IPS-NIHi11 (cell line): ENCODE measurements around the gene FHIT.

Experiments used
- DNase-seq: peaks from one replicate; pipeline ENCODE4 v3.0.0; 2012; ENCODE audit warnings: mixed read lengths, low spot score

The FHIT gene

GRCh38 chr3:59996056-59996455 lies 1255.2 kb downstream of the FHIT start:
- DNase-seq = no peak

GRCh38 chr3:59995563-59995962 lies 1255.7 kb downstream of the FHIT start:
- DNase-seq = no peak

- DNase-seq = no peak
Observed at GRCh38 chr3:59994732-59995304, 1256.4 kb downstream of the FHIT start.

GRCh38 chr3:59992578-59992977 lies 1258.7 kb downstream of the FHIT start:
- no peak for DNase-seq

- DNase-seq = no peak
Observed at GRCh38 chr3:59990915-59991314, 1260.3 kb downstream of the FHIT start.

GRCh38 chr3:59982510-59982909 lies 1268.7 kb downstream of the FHIT start:
- DNase-seq = no peak

- no peak for DNase-seq
Observed at GRCh38 chr3:59981377-59981776, 1269.9 kb downstream of the FHIT start.

GRCh38 chr3:59980576-59980975 lies 1270.7 kb downstream of the FHIT start:
- DNase-seq = no peak

- no peak for DNase-seq
Observed at GRCh38 chr3:59979542-59979941, 1271.7 kb downstream of the FHIT start.

GRCh38 chr3:59978979-59979378 lies 1272.3 kb downstream of the FHIT start:
- DNase-seq = no peak

- no peak for DNase-seq
Observed at GRCh38 chr3:59970796-59971195, 1280.5 kb downstream of the FHIT start.

GRCh38 chr3:59970376-59970775 lies 1280.9 kb downstream of the FHIT start:
- no peak for DNase-seq

- no peak for DNase-seq
Observed at GRCh38 chr3:59968513-59969045, 1282.7 kb downstream of the FHIT start.

GRCh38 chr3:59963676-59964075 lies 1287.6 kb downstream of the FHIT start:
- no peak for DNase-seq

GRCh38 chr3:59957150-59957549 lies 1294.1 kb downstream of the FHIT start:
- DNase-seq = no peak

GRCh38 chr3:59953104-59953503 lies 1298.1 kb downstream of the FHIT start:
- no peak for DNase-seq

- no peak for DNase-seq
Observed at GRCh38 chr3:59949311-59949710, 1301.9 kb downstream of the FHIT start.

GRCh38 chr3:59946401-59946800 lies 1304.9 kb downstream of the FHIT start:
- DNase-seq = no peak

GRCh38 chr3:59940718-59941117 lies 1310.5 kb downstream of the FHIT start:
- DNase-seq = no peak

- no peak for DNase-seq
Observed at GRCh38 chr3:59939826-59940426, 1311.3 kb downstream of the FHIT start.

- DNase-seq = no peak
Observed at GRCh38 chr3:59938828-59939227, 1312.4 kb downstream of the FHIT start.

- DNase-seq = no peak
Observed at GRCh38 chr3:59937201-59937600, 1314.1 kb downstream of the FHIT start.

GRCh38 chr3:59936472-59936871 lies 1314.8 kb downstream of the FHIT start:
- no peak for DNase-seq

GRCh38 chr3:59935025-59935424 lies 1316.2 kb downstream of the FHIT start:
- DNase-seq = no peak
